Skeletal muscle tissue (tissue), 4 donors: Measurements from ENCODE around the gene PARD3B. TPM values are rescaled to one million over a fixed set of nuclear protein-coding genes. Genes with fewer than 3 reads are reported as not detected.

Experiments
- H3K27ac ChIP-seq: one replicate; pipeline ENCODE4 v1.7.0; 2013; ENCODE audit warnings: mild to moderate bottlenecking, low read depth, low read length, inconsistent platforms
- H3K27me3 ChIP-seq, 3 donors: one replicate each; pipeline ENCODE4 v1.7.0; 2013; ENCODE audit warnings: low read length in 3 of 3; ENCODE audit not compliant: control insufficient read depth in 3 of 3, insufficient read depth in 3 of 3
- H3K36me3 ChIP-seq, 3 donors: one replicate each; pipeline ENCODE4 v1.7.0; 2013; ENCODE audit warnings: low read length in 3 of 3; ENCODE audit not compliant: control insufficient read depth in 3 of 3, insufficient read depth in 3 of 3
- H3K4me1 ChIP-seq, 3 donors: one replicate each; pipeline ENCODE4 v1.7.0; 2013; ENCODE audit warnings: low read length in 3 of 3, mild to moderate bottlenecking in 3 of 3; ENCODE audit not compliant: control insufficient read depth in 3 of 3, insufficient read depth in 3 of 3
- H3K4me3 ChIP-seq, 3 donors: one replicate each; pipeline ENCODE4 v1.7.0; 2013; ENCODE audit warnings: low read length in 3 of 3
- H3K9ac ChIP-seq, 3 donors: one replicate each; pipeline ENCODE4 v1.7.0; 2013; ENCODE audit warnings: low read length in 3 of 3, mild to moderate bottlenecking in 3 of 3, moderate library complexity in 2 of 3, low read depth in 1 of 3
- H3K9me3 ChIP-seq, 3 donors: one replicate each; pipeline ENCODE4 v1.7.0; 2013; ENCODE audit warnings: low read length in 3 of 3; ENCODE audit not compliant: control insufficient read depth in 3 of 3
- total RNA-seq: library from RNA; depleted of rRNA; stranded (reverse); fragments of >200 nt; gene quantifications from one replicate; pipeline ENCODE4 v1.2.3, GENCODE V29; 2014
- donor health status: Osteomylitis.

PARD3B gene
- total RNA-seq, 1 donor from 2014 or later: 19.8 TPM

- Histone ChIP-seq H3K27ac (no peak overlapping the region), H3K27me3 (no peaks in the 10 kb centered on the region), H3K4me3 (no peak overlapping the region), H3K36me3 (no peaks in the 10 kb centered on the region), H3K4me1 (no peaks in the 10 kb centered on the region), H3K9ac (no peak overlapping the region), H3K9me3 (no peaks in the 10 kb centered on the region)
These were observed 621.5 kb downstream of the PARD3B start for GRCh38 chr2:205166745-205167144.

DNA sequence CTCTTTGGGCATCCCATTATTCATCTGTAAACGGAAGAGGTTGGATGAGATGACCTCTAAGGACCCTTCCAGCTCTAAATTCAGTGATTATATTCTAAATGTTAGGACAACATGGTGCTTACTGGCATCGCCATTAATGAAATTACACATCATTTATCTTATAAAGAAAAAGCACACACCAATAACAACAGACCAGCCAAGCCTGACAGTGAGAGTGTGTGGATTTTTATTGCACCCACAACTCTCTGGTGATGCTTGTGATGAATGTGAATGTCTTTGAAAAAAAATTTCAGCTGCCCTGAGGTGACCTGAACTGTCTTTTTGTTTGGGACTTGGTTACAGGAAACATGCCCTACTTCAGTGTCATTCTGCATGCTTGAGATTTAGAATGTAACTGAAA, 623.7 kb downstream of the PARD3B start:
- Histone ChIP-seq H3K9ac (no peak overlapping the region), H3K27ac (no peak overlapping the region), H3K4me1 (no peaks in the 10 kb centered on the region), H3K9me3 (no peaks in the 10 kb centered on the region), H3K27me3 (no peaks in the 10 kb centered on the region), H3K36me3 (no peaks in the 10 kb centered on the region), H3K4me3 (no peak overlapping the region)

DNA sequence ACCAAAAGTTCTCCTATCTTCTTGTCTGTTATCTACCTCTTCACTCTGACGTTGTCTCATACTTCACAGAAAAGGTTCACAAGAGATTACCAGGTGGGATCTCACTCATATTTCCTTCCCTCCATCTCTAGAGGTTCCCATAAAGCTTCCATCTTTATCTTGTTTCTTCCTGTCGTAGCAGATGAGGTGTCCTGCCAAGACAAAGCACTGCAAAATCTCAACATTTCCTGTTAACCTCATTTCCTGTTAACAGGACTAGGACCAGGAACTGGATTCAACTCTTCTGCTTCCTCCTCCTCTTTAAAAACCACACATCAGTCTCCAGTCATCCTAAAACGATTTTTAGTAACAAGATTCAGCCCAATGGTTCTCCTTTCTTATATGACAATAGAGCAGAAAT, 624.2 kb downstream of the PARD3B start:
- H3K27ac ChIP-seq: no peak overlapping the region
- no peak overlapping the region for H3K9ac ChIP-seq
- no peaks in the 10 kb centered on the region for H3K9me3 ChIP-seq
- no peaks in the 10 kb centered on the region for H3K27me3 ChIP-seq
- no peak overlapping the region for H3K4me3 ChIP-seq
- no peaks in the 10 kb centered on the region for H3K4me1 ChIP-seq
- no peaks in the 10 kb centered on the region for H3K36me3 ChIP-seq

GRCh38 chr2:205170399-205170798, 625.1 kb downstream of the PARD3B start:
- Histone ChIP-seq H3K27ac (no peak overlapping the region), H3K9ac (no peak overlapping the region)

GRCh38 chr2:205171261-205171940, 626.1 kb downstream of the PARD3B start:
- Histone ChIP-seq H3K27ac (no peak overlapping the region), H3K9me3 (no peaks in the 10 kb centered on the region), H3K4me3 (no peak overlapping the region), H3K36me3 (no peaks in the 10 kb centered on the region), H3K4me1 (no peaks in the 10 kb centered on the region), H3K9ac (no peak overlapping the region), H3K27me3 (no peaks in the 10 kb centered on the region)

More at GRCh38 chr2:205170399-205170798, 625.1 kb downstream of the PARD3B start:
- H3K27me3 ChIP-seq: no peaks in the 10 kb centered on the region
- H3K9me3 ChIP-seq: no peaks in the 10 kb centered on the region
- no peaks in the 10 kb centered on the region for H3K4me1 ChIP-seq
- H3K36me3 ChIP-seq: no peaks in the 10 kb centered on the region
- H3K4me3 ChIP-seq: no peak overlapping the region

DNA sequence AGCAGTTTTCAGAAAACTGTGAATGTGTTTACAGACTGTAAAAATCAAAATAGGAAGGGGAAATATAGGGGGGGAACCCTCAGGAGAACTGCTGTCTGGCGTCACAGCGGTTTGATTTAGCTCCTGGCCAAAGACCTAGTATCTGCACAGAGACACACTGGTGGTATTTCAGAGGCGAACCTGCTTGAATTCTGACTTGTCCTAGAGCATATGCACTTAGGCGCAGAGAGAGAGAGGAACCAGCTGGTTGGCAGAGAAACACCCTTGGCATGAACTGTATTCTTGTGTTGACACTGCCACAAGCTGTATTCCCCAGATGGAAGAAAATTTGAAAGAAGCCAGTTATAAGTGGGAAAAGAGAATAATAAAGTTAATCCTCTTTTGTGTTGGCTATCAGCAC, 630.6 kb downstream of the PARD3B start:
- Histone ChIP-seq H3K4me3 (no peak overlapping the region), H3K9me3 (no peaks in the 10 kb centered on the region), H3K36me3 (no peaks in the 10 kb centered on the region), H3K27me3 (no peaks in the 10 kb centered on the region), H3K9ac (no peak overlapping the region), H3K4me1 (no peaks in the 10 kb centered on the region), H3K27ac (no peak overlapping the region)

- H3K27me3 ChIP-seq: no peaks in the 10 kb centered on the region
- no peak overlapping the region for H3K9ac ChIP-seq
- no peaks in the 10 kb centered on the region for H3K4me1 ChIP-seq
- no peaks in the 10 kb centered on the region for H3K9me3 ChIP-seq
- no peak overlapping the region for H3K27ac ChIP-seq
- no peaks in the 10 kb centered on the region for H3K36me3 ChIP-seq
- no peak overlapping the region for H3K4me3 ChIP-seq
These were observed 631.3 kb downstream of the PARD3B start for GRCh38 chr2:205176546-205176945.

DNA sequence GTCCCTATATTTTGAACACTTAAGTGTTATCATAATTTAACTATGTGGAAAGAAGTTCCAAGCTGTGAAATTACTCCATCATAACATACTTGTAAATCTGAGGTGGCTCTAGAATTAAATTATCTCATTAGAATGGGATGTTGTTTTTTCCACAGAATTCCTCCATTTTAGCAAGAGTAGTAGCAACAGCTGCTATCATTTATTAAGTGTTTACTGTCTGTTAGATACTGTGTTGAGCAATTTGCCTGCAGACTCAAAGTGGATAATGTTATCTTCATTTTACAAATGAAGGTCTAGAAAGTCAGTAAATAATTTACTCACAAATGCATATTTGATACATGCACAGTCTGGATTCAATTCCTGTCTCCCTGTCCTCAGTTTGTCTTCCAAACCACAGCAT, 632.3 kb downstream of the PARD3B start:
- Histone ChIP-seq H3K4me1 (no peaks in the 10 kb centered on the region), H3K9ac (no peak overlapping the region), H3K27me3 (no peaks in the 10 kb centered on the region), H3K4me3 (no peak overlapping the region), H3K27ac (no peak overlapping the region), H3K36me3 (no peaks in the 10 kb centered on the region), H3K9me3 (no peaks in the 10 kb centered on the region)

DNA sequence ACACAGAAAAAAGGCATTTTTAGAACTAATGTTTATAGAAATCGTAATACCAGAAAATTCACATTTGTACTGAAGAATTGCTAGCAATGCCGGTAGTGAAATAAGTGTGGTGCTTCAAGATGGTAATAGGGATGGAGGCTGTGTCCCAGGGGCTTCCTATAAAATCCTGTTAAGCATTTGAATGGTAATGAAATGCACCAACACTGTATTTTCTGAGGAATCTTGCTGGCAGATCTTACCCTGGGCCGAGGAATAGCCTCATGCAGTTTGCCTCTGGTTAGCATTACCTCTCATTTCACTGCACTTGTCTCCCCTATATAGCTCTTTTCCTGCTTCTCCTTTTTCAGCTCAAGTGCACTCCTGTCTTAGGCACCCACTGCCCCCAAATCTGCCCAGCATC, 635.5 kb downstream of the PARD3B start:
- Histone ChIP-seq H3K4me1 (no peaks in the 10 kb centered on the region), H3K27me3 (no peaks in the 10 kb centered on the region), H3K36me3 (no peaks in the 10 kb centered on the region), H3K9me3 (no peaks in the 10 kb centered on the region), H3K9ac (no peak overlapping the region), H3K4me3 (no peak overlapping the region), H3K27ac (no peak overlapping the region)

- no peak overlapping the region for H3K4me3 ChIP-seq
- H3K9ac ChIP-seq: no peak overlapping the region
- no peaks in the 10 kb centered on the region for H3K36me3 ChIP-seq
- no peak overlapping the region for H3K27ac ChIP-seq
- H3K4me1 ChIP-seq: no peaks in the 10 kb centered on the region
- H3K27me3 ChIP-seq: no peaks in the 10 kb centered on the region
- no peaks in the 10 kb centered on the region for H3K9me3 ChIP-seq
These were observed 642.5 kb downstream of the PARD3B start for GRCh38 chr2:205187731-205188130.
